Activated CD4-positive, alpha-beta T cell treated with anti-CD3 and anti-CD28 coated beads, Interleukin-2, amount 50 U/mL, for 16 hours (primary cell): ENCODE data around the gene C1S.
"Not testable (repeated sequence)": the region's sequence is repeated elsewhere in the genome, so short reads cannot be mapped to it uniquely, and the experiment has no call there.

Source experiments
- DNase-seq: peaks from one replicate; pipeline ENCODE4 v3.0.0-alpha.2; 2020

Gene C1S

DNA sequence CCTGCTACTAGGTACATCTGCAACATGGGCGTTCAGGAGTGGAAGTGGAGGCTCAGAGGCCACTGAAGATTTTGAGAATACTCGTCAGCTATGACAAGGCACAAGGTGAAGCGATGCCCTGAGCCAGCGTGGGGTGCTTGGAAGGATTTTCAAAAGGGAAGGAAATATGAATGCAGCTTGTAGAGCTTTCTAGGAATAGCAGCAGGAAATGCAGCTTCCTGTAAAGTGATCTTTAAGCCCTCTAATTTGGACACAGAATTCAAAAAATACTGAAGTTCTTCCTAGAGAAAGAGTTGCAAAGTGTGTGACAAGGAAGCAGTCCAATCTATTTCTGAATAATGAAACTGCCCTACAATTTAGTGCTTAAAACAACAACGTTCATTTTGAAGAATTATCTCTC lies 13.2 kb upstream of the C1S start:
- DNase-seq = no peak

DNA sequence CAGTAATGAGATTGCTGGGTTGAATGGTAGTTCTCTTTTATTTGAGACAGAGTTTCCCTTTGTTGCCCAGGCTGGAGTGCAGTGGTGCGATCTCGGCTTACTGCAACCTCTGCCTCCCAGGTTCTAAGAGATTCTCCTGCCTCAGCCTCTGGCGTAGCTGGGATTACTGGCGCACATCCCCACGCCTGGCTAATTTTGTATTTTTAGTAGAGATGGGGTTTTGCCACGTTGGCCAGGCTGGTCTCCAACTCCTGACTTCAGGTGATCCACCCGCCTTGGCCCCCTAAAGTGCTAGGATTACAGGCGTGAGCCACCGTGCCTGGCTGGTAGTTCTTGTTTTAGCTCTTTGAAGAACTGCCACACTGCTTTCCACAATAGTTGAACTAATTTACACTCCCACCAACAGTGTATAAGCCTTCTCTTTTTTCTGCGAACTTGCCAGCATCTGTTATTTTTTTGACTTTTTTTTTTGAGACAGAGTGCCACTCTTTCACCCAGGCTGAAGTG lies 11.0 kb upstream of the C1S start:
- not testable (repeated sequence) for DNase-seq

DNA sequence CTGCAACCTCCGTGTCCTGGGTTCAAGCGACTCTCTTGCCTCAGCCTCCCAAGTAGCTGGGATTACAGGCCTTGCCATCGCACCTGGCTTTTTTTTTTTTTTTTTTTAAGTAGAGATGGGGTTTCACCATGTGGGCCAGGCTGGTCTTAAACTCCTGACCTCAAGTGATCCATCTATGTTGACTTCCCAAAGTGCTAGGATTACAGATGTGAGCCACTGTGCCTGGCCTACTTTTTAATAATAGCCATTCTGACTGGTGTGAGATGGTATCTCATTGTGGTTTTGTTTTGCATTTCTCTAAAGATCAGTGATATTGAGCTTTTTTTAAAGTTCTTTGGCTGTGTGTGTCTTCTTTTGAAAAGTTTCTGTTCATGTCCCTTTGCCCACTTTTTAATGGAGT lies 10.5 kb upstream of the C1S start:
- not testable (repeated sequence) for DNase-seq

DNA sequence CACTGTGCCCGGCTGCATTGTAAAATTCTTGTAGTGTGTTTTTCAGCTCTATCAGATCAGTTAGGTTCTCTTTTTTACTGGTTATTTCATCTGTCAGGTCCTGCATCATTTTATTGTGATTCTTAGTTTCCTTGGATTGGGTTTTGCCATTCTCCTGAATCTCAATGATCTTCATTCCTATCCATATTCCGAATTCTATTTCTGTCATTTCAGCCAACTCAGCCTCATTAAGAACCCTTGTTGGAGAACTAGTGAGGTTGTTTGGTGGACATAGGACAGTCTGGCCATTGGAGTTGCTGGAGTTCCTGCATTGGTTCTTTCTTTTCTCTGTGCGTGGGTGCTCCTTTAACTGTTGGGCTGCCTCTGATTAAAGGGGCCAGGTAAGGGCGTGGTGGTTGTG lies 5.6 kb upstream of the C1S start:
- DNase-seq = no peak

DNA sequence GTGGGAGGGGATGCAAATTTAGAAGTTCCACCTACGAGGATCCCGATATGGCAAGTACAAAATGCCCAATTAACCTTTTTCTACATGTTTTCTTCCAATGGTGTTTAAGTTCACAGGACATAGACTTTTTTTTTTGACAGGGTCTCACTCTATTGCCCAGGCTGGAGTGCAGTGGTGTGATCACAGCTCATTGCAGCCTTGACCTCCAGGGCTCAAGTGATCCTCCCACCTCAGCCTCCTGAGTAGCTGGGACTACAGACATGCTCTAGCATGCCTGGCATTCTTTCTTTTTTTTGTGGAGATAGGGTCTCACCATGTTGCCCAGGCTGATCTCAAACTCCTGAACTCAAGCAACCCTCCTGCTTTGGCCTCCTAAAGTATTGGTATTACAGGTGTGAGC lies 4.8 kb upstream of the C1S start:
- not testable (repeated sequence) for DNase-seq

DNA sequence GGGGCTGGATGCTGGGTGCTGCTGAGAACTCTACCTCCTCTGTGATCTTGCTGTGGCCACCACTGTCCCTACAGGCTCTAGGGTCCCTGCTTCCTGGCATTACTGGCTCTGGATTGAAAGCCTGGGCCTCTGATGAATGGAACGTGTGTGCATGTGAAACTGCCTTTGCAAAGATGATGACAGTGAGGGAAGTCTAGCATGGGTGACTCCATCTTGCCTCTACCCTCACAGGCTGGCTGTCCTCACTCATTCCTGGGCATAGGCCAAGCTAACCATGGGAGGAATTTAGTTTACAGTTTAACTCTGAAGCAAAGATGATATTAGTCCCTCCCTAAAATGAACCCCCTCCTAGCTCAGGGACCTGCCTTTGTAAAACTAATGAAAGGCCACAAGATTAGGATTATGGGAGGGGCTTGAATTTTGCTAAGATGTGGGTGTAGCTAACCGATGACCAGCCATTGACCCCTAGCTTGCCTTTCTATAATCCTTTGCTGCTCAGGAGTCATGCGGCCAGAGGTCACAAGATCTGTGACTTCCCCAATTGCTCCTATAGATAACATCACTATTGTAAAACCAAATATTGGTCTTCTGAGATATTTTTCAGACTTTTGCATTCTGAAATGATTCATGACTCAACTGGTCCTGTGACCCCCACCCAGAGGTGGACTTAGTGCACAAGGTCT lies 2.2 kb upstream of the C1S start:
- no peak for DNase-seq

DNA sequence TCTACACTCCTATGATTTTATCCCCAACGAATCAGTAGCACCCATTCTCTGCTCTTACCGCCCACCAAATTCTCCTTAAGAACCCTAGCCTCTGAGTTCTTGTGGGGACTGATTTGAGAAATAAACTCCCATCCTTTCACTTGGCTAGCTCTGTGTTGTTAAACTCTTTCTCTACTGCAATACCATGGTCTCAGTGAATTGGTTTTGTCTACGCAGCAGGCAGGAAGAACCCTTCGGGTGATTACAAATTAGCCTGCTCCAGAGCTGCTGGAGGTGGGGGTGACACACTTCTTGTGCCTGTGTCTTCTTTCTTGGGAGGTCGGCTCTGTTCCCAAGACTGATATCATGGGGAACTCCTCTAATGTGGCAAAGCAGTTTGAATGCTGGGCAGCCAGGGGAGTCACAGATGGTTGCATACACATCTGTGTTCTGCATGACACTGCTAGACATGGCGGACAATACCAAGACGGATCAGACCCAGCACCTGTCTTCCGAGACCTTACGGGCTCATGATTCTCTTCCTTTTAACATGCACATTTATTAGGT lies 1.6 kb upstream of the C1S start:
- no peak for DNase-seq

DNA sequence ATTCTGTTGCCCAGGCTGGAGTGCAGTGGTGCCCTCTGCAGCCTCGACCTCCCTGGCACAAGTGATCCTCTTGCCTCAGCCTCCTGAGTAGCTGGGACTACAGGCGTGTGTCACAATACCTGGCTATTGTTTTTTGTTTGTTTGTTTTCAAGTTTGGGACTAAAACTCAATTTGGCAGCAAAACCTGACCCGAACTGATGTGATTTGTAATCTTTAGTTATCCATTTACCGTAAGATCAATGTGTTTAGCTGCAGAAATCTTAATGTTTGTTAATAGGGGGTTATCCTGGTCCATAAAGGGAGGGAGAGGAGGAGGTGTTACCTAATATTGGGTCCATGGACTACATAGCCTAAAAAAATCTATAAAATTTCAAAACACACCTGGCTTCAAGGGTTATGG lies 738 bp upstream of the C1S start:
- DNase-seq = no peak

DNA sequence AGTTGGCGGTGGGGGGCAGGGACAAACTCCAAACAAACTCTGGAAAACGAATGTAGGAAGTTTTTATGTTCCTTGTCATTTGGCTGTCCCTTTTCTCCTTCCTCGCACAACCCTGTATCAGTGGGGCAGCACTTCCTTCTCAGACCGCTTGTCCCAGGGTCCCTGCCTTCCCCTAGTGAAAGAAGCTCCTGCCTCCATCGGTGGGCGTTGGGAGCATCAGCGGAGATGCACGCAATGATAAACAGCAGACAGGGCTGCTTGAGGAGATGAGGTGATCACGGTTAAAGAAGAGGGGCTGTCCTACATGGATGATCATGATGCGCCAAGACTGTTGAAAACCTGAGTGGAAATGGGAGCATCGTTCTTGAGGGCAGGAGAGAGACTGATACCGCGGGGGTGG lies 620 bp downstream of the C1S start:
- no peak for DNase-seq

DNA sequence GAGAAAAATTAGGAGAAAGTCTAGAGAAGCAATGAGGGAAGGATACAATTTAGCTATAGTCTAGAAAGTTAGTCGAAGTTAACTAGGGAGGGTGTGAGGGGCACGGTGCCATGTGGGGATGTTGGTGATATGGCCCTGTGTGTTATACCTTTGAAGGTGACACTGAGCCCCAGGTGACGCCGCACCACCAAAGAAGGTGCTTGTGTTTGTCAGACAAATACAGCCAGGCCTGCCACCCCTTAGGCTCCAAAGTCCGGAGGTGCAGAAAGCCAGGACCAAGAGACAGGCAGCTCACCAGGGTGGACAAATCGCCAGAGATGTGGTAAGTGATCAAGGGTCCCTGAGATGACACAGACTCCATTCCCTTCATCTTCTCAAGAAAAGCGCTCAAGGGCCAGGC lies 1.1 kb downstream of the C1S start:
- no peak for DNase-seq

DNA sequence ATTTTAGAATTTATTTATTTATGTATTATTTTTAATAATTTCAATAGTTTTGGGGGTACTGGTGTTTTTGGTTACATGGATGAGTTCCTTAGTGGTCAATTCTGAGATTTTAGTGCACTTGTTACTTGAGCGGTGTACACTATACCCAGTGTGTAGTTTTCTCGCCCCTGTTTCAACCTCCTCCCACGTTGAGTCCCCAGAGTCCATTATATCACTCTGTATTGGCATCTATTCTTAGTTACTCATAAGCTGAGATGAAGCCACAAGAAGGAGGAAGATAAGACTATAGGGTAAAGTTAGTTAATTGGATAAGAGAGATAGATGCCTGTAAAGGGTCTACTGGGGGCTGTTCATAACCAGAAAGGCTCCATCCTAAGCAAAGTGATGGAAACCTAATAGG lies 4.0 kb downstream of the C1S start:
- DNase-seq = no peak

DNA sequence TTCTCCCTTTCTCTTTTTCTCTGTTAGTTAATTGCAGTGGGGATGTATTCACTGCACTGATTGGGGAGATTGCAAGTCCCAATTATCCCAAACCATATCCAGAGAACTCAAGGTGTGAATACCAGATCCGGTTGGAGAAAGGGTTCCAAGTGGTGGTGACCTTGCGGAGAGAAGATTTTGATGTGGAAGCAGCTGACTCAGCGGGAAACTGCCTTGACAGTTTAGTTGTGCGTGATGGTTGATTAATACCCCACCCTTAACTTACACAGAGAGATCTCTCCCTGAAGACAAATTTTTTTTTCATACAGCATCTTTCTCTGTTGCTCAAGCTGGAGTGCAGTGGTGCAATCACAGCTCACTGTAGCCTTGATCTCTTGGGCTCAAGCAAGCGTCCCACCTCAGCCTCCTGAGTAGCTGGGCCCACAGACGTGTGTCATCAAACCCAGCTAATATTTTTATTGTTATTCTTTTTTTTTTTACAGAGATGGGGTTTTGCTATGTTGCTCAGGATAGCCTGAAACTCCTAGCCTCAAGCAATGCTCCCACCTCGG lies 4.6 kb downstream of the C1S start:
- no peak for DNase-seq

DNA sequence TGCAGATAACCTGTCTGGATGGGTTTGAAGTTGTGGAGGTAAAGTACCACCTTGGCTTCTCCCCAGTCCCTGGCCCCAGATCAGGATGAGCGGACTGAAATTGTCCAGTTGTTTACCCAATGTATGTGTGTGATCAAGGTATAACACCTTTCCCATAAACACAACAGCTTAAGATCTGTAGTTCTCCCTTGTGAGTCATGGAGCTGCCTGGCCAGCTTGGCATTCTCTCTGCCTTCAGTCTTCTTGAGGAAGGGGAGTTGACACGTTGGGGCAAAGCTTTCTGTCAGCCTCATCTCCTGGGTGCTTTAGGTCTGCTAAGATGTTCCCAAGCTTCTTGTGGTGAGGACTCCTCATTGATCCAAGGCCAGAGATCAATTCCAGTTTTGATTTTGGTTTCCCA lies 6.1 kb downstream of the C1S start:
- no peak for DNase-seq

DNA sequence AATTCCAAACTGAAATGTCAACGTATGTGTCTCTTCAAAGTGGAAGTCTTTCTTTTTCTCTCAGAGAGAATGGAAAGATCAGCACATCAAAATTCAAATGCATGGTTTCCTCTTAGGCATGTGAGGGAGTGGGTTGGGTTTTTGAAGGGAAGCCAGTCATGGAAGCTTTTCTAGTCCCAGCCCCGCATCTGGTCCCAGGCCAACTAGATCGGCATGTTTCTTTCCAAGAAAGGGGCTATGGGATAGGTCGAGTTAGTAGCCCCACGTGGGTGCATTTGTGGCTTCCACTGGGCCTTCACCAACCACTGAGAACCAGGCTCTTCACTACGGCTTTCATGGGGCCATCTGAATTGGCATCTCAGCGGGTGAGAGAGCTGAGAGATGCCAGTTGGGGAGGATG lies 6.6 kb downstream of the C1S start:
- no peak for DNase-seq

DNA sequence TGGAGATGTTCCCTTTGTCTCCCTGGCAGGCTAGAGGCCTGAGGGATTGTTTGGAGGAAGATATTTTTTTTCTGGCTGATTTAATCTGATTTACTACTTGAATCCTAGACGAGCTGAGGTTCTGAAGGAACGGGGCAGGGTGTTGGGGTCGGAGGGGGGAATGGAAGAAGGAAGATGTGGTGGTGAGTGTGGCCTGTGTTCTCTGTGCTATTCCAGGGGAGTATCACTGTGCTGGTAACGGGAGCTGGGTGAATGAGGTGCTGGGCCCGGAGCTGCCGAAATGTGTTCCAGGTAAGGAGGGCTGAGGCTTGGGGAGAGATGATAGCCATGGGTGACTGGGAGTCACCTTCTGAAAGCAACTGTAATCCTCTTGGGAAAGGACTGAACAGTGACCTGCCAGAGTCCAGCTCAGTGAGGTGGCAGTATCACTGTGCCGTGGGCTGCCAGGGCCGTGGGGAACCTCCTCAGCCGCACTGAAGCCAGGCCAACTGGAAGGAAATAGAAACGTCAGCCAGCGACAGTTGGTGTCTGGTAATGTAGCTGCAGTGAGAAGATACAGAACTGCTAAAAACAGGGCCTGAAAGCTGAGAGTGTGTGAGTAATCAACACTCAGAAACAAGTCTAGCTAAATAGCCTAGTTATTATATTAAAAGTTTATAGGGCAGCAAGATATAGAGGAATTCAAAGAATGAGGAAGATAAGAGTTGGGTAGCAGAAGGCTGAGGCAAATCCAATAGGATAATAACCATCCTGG lies 7.9 kb downstream of the C1S start:
- no peak for DNase-seq

DNA sequence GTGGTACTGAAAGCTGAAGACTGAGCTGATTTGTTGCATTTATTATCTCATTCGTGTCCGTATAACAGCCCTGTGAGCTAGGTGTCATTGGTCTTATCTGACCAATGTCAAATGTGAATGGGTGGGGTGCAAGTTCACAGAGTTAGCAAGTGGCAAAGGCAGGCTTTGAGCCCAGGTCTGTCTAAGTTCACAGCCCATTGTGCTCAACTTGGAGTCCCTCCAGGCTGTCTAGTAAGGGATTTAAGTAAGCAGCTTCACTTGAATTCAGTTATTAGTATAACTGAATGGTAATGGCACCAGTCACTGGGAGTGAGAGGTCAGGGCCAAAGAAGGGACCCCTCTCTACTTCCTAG lies 8.5 kb downstream of the C1S start:
- no peak for DNase-seq

DNA sequence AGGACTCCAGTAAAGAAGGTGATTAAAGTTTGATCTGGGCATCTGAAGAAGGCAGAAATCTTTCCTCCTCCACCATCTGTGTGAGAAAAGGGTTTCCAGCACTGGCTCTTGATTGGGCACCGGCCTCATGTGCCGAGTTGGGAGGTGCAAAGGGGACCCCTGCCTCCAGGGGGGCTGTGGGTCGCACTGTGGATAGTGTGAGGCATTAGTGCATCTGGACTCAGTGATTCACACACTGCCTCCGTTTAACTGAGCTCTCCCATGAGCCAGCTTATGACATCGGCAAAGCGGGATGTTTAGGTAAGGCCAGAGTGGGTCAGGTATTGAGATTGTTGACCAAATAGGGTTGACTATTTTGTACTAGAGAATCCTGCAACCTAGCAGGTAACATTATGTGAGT lies 8.9 kb downstream of the C1S start:
- DNase-seq = no peak

DNA sequence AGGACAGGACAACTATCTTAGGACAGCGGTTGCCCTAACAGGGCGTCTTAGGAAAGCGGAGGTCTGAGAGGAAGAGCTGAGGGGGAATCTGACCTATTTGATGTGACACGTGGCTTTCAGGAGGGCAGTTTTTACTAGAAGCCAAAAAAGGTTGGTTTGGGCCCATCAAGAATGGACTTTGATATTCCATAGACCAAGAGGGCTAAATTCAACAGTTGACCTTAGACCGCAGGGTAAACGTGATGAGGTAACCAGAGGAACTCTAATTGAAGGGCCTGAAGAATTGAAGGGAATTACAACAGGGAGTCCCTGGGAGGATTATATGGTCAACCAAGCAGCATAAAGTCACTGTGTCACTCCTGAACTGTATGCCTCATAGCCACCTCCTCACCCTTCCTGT lies 11.5 kb downstream of the C1S start:
- no peak for DNase-seq

DNA sequence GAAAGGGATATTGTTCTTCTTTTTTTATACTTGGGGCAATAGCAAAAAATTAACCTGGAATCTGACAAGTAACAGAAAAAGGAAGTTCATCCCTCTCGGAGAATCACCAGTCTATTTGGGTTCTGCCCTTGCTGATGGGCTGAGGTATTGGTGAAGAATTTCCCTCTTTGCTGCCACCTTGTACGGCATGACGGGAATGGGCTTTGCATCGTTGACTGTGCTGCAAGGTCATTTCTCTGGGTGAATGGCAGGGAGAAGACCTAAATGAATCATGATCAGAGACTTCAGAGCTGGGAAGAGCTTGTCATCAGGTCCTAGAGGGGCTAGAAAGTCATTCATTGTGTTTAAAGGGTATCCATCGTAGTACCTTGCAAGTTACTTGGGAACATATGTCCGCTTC lies 12.0 kb downstream of the C1S start:
- DNase-seq = no peak

DNA sequence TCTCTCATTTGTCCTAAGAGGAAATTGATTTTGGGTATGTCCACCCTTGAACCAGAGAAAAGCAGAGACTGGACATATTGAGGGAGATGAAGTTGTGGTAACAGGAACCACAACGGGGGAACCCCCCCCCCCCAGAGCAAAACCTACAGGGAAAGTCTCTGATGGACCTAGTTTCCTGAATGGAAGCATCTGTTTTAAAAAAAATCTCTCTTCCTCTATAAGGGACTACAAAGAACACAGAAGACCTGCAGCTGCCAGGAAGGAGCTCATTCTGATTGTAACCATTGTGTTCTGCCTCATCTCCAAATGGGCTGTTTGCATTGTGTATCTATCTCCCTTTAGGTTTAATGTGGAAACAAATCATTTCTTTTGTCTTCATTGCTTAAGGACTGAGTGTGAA lies 13.4 kb downstream of the C1S start:
- no peak for DNase-seq

DNA sequence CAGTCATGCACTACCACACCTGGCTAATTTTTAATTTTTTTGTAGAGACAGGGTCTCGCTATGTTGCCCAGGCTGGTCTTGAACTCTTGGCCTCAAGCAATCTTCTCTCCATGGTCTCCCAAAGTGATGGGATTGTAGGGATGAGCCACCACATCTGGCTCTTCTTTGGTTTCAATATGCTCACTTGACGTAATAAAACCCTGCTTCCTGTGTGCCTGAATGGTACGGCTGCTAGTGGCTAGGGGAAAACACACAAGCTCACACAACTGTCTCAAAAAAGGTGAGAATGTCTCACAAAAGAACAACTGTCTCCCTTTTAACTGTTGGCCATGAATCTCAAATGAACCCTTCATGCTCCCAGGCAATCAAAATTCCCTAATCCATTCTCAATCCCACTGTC lies 15.0 kb downstream of the C1S start:
- no peak for DNase-seq

DNA sequence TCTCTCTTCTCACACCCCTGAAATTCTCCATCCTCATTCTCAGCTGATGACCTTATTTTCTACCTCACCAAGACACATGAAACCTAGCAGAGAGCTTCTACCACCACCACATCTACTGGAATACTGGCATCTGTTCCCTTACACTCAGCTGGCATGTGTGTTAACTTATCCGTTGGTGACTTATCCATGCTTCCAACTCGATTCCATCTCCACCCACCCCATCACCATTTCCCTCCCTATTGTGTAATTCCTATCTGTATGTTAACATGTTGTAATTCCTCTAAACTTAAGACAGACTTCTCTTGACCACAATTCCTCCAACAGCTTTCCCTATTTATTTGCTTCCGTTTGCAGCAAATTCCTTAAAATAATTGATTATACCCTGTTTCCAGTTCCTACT lies 15.4 kb downstream of the C1S start:
- DNase-seq = no peak

DNA sequence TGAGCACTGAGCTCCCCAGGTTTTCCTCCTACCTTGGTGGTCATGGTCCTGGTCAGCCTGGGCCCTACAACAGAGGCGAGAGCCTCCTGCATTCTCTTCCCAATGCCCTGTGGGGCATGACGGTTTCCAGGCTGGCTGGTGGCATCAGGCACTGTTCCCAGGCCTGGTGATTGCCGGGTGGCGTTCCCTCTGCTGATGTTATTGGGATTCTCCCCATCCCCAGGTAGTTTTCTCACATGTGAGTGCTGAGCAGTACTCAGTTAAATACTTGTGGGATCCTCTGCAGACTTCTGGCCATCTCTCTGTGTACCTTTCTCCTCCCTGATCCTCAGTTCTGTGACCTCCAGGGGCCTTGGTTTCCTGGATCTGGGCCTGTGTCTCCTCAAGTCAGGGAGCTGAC lies 16.0 kb downstream of the C1S start:
- DNase-seq = no peak

DNA sequence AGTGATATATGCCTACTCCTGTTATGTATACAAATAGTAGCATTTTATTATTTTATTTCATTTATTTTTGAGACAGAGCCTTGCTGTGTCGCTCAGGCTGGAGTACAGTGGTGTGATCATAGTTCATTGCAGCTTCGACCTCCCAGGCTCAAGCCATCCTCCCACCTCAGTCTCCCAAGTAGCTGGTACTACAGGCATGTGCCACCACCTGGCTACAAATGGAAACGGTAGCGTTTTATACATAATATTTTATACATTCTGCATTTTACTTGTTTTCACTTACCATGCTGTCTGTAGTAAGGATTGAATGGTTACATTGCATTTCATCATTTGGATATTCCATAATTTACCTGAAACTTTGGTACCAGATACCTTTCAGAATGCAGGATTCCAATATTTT lies 17.6 kb downstream of the C1S start:
- DNase-seq = no peak

DNA sequence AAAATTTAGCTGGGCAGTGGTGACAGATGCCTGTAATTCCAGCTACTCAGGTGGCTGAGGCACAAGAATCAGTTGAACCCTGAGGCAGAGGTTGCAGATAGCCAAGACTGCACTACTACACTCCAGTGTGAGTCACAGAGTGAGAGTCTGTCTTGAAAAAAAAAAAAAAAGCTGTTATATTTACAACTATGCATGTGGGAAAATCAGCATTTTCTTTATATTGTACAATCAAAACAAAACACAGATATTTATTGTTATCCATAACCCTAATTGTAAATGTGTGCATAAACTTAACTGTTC lies 19.3 kb downstream of the C1S start:
- no peak for DNase-seq
